ENCODE measurements around the gene EBF3. TPM values are rescaled to one million over a fixed set of nuclear protein-coding genes. Genes with fewer than 3 reads are reported as not detected.

Gene EBF3
- polyA plus RNA-seq, 1 experiment = 0.32 TPM

DNA sequence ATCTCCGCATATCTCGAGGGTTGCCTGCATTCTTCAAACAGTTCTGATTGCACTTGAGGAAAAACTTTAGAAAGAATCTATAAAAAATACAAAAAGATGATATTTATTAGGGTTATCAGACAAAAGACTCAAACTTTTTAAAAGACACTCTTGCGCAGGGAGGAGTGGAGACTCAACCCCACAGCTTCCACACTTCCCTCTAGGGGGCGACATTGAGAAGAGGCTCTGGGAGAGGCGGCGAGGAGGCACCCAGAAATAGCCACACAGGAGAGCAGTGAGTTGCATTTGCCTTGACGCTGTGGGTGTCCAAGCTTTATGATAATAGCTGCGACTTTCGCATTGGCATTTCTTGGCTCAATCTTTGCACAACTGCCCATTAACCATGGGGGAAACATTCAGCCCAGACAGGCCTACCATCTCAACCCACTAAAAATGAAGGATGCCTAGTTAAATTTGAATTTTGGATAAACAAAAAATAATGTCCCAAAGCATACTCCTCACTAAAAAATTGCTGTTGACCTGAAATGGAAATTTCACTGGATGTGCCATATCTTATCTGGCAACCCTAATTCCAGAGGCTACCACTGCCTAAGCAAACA lies 86.2 kb downstream of the EBF3 start:
- Histone ChIP-seq H3K4me3 (ENCODE audit: low read depth, low read length) (no peak overlapping the region), H3K27me3 (ENCODE audit: control insufficient read depth, insufficient read depth, low read length) (no peaks in the 10 kb centered on the region), H3K36me3 (ENCODE audit: control insufficient read depth, insufficient read depth, low read length) (no peaks in the 10 kb centered on the region)
- TF ChIP-seq, protein P1, sequence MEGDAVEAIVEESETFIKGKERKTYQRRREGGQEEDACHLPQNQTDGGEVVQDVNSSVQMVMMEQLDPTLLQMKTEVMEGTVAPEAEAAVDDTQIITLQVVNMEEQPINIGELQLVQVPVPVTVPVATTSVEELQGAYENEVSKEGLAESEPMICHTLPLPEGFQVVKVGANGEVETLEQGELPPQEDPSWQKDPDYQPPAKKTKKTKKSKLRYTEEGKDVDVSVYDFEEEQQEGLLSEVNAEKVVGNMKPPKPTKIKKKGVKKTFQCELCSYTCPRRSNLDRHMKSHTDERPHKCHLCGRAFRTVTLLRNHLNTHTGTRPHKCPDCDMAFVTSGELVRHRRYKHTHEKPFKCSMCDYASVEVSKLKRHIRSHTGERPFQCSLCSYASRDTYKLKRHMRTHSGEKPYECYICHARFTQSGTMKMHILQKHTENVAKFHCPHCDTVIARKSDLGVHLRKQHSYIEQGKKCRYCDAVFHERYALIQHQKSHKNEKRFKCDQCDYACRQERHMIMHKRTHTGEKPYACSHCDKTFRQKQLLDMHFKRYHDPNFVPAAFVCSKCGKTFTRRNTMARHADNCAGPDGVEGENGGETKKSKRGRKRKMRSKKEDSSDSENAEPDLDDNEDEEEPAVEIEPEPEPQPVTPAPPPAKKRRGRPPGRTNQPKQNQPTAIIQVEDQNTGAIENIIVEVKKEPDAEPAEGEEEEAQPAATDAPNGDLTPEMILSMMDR (IDR thresholded peaks at IDR 0.05; ENCODE audit: insufficient read depth, low read depth, low read length) = peak; percentile 29
- ChIA-PET CTCF (no interaction called here), POLR2A (no interaction called here)
- DNase-seq (ENCODE audit: low read depth) = no peak

DNA sequence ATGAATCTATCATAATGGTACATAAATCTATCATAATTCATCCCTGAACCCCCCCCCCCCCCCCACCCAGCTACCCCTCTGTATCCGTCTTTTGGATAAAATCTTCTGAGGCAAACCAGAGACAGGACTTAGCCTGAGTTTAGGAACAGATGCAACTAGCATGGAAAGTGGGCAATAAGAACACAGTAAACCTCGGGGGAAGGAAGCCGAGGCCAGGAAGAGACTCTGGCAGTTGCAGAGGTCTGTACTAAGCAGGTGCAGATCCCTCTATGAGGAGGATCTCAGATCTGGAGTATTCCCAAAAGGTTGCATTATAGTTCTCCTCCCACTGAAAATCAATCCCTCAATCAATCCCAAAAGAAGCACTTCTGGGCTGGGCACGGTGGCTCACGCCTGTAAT lies 87.2 kb downstream of the EBF3 start:
- CTCF ChIA-PET = no interaction called here
- TF ChIP-seq, protein P1 (IDR thresholded peaks at IDR 0.05; ENCODE audit: insufficient read depth, low read depth, low read length) = no peak
- no peaks in the 10 kb centered on the region for H3K27me3 ChIP-seq (ENCODE audit: control insufficient read depth, insufficient read depth, low read length)
- POLR2A ChIA-PET = no interaction called here
- no peak overlapping the region for H3K4me3 ChIP-seq (ENCODE audit: low read depth, low read length)
- DNase-seq (ENCODE audit: low read depth) = no peak
- H3K36me3 ChIP-seq (ENCODE audit: control insufficient read depth, insufficient read depth, low read length) = no peaks in the 10 kb centered on the region

DNA sequence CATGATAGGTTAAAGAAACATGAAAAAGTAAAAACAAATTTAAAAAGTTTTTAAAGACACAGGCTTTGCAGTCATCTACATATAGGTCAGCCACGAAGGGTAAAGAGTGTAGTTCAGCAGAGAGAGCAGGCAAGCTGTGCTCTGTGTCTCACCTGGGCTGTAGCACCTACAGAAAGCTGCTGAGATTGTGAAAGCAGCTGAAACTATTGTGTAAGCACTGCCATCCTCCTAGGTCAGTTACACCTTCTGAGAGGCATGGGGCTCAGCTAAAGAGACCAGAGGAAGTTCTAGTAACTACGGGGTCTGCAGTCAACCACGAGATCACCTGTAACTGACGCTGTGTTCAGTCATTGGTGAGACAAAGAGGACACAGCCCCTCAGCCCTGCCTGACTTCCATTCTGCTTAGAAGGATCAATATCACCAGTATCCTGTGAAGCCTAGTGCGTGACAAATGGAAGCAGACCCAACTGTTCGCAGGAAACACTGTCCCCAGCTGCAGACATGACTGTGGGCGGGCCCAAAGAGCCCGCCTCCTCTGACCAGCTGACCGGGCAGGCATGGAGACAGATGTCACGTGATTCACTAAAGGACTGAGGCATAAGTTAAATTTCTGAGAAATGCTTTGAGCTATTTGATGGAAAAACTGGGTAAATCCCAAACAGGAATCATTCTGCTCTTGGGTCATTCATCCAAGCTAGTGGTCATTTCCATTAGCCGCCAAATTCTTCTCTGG lies 87.9 kb downstream of the EBF3 start:
- TF ChIP-seq, protein P1 (IDR thresholded peaks at IDR 0.05; ENCODE audit: insufficient read depth, low read depth, low read length) = no peak
- CTCF ChIA-PET = no interaction called here
- H3K27me3 ChIP-seq (ENCODE audit: control insufficient read depth, insufficient read depth, low read length) = no peaks in the 10 kb centered on the region
- H3K36me3 ChIP-seq (ENCODE audit: control insufficient read depth, insufficient read depth, low read length) = no peaks in the 10 kb centered on the region
- no peak for DNase-seq (ENCODE audit: low read depth)
- H3K4me3 ChIP-seq (ENCODE audit: low read depth, low read length) = no peak overlapping the region
- POLR2A ChIA-PET = no interaction called here

DNA sequence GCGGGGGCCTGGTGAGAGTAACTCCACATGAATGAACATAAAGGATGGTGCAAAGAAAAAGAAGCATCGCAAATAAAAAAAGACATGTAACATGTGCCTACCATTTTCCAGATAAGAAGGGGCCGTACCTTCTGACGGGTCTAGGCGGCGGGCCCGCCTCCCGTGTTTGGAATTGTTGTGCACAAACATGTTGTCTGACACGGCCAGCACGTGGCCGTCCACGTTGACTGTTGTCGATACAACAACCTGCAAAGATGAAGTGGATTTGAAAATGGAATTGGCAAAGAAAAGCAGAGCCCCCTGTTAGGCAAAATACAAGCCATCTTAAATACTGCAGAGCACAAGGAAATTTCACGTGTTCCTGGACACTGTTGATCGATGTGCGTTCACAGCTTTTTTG lies 90.7 kb downstream of the EBF3 start:
- POLR2A ChIA-PET = no interaction called here
- TF ChIP-seq, protein P1 (IDR thresholded peaks at IDR 0.05; ENCODE audit: insufficient read depth, low read depth, low read length) = no peak
- Histone ChIP-seq H3K4me3 (ENCODE audit: low read depth, low read length) (no peak overlapping the region), H3K27me3 (ENCODE audit: control insufficient read depth, insufficient read depth, low read length) (no peaks in the 10 kb centered on the region), H3K36me3 (ENCODE audit: control insufficient read depth, insufficient read depth, low read length) (no peaks in the 10 kb centered on the region)
- CTCF ChIA-PET = no interaction called here
- no peak for DNase-seq (ENCODE audit: low read depth)

DNA sequence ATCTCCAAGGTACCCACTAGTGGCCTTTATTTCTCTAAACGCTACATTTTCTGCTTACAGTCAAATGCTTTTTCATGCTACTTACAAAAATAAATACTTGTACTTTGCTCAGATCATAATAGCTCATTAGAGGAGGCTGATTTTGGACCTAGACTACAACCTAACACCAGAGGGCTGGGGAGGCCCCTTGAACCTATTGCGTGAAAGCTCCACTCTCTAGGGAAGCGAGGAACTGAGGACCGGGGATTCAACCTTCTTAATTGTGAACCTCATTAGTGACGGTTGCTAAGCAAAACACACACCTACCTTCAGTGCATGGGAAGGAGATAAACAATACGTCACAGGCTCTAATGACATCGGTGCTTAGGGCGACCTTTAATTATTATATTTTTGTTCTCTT lies 92.1 kb downstream of the EBF3 start:
- ChIA-PET POLR2A (no interaction called here), CTCF (interaction anchor here (1.0 kb wide), 1 partner anchor 17 kb away, joined by 3 read pairs; no protein-coding TSS in a partner anchor)
- Histone ChIP-seq H3K27me3 (ENCODE audit: control insufficient read depth, insufficient read depth, low read length) (no peaks in the 10 kb centered on the region), H3K4me3 (ENCODE audit: low read depth, low read length) (no peak overlapping the region), H3K36me3 (ENCODE audit: control insufficient read depth, insufficient read depth, low read length) (no peaks in the 10 kb centered on the region)
- no peak for DNase-seq (ENCODE audit: low read depth)
- TF ChIP-seq, protein P1 (IDR thresholded peaks at IDR 0.05; ENCODE audit: insufficient read depth, low read depth, low read length) = no peak
